CD4-positive, alpha-beta T cell treated with Interleukin-4 for 1 hour (primary cell): Measurements from ENCODE around the gene TRA2B.

ENCODE experiments used
- DNase-seq, 2 donors: peaks; one replicate each; pipeline ENCODE4 v3.0.0-alpha.2; 2020 to 2022

The TRA2B gene

DNA sequence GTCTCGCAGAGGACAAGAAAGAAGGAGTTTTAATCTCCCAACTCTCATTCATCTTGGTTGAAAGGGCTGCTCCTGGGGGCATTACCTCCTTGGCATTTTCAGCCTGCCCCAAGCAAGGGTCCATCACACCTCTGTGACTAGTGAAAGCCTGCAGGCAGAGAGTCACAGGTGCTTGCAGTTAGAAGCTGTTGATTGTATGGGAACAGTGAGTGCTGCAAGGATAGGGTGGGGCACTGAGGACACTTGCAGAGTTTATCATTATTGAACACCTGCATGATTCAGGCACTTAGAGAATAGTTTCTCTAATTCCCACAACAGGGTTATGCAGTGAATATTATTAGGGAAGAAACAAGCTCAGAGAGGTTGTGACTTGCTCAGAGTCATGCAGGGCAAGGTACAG is 71.3 kb downstream of the TRA2B start:
- no peak for DNase-seq
